ENCODE results near the gene SLC66A2.

GRCh38 chr18:79912409-79912991, 39.0 kb downstream of the SLC66A2 start:
- TF ChIP-seq CTCF (IDR thresholded peaks at IDR 0.05; ENCODE audit: insufficient read depth, low read length, poor library complexity, severe bottlenecking) (no peak), EZH2phosphoT487 (conservative IDR thresholded peaks at IDR 0.05; ENCODE audit: low read length) (no peak)

Data from SU-DHL-6 (cell line).